GM19467 (cell line): ENCODE measurements around the gene ZNF496.
"Not testable (repeated sequence)": the region's sequence is repeated elsewhere in the genome, so short reads cannot be mapped to it uniquely, and the experiment has no call there.

Experiments used
- ATAC-seq: cut with Tn5 transposase; IDR thresholded peaks from one replicate; pipeline ENCODE4 v1.9.1; 2021; ENCODE audit warnings: mild to moderate bottlenecking, moderate library complexity; ENCODE audit not compliant: unreplicated experiment

The ZNF496 gene

GRCh38 chr1:247331525-247332214 is at the start of gene ZNF496:
TSS of gene ZNF496 (minus strand) at chr1:247331867. CDS start at chr1:247329578, 2,289 bp downstream.
- ATAC-seq: peak; percentile 55

- no peak for ATAC-seq
Observed at GRCh38 chr1:247378334-247379073, 46.8 kb upstream of the ZNF496 start.

GRCh38 chr1:247377656-247378055 is 46.0 kb upstream of the ZNF496 start:
- not testable (repeated sequence) for ATAC-seq

GRCh38 chr1:247376659-247377058 is 45.0 kb upstream of the ZNF496 start:
- ATAC-seq: no peak

- ATAC-seq: no peak
Observed at GRCh38 chr1:247375747-247376146, 44.1 kb upstream of the ZNF496 start.

GRCh38 chr1:247374651-247375334 is 43.1 kb upstream of the ZNF496 start:
- not testable (repeated sequence) for ATAC-seq

- peak; percentile 62 for ATAC-seq
Observed at GRCh38 chr1:247373721-247374141, 42.1 kb upstream of the ZNF496 start.

GRCh38 chr1:247371801-247372259 is 40.2 kb upstream of the ZNF496 start:
- ATAC-seq: no peak

- ATAC-seq: no peak
Observed at GRCh38 chr1:247370786-247371732, 39.4 kb upstream of the ZNF496 start.

- ATAC-seq: no peak
Observed at GRCh38 chr1:247368490-247369145, 37.0 kb upstream of the ZNF496 start.

GRCh38 chr1:247367786-247368422 is 36.2 kb upstream of the ZNF496 start:
- ATAC-seq: no peak

- no peak for ATAC-seq
Observed at GRCh38 chr1:247366926-247367645, 35.4 kb upstream of the ZNF496 start.

GRCh38 chr1:247366345-247366744 is 34.7 kb upstream of the ZNF496 start:
- ATAC-seq: not testable (repeated sequence)

- ATAC-seq: no peak
Observed at GRCh38 chr1:247365023-247365422, 33.4 kb upstream of the ZNF496 start.

- ATAC-seq: not testable (repeated sequence)
Observed at GRCh38 chr1:247363000-247363399, 31.3 kb upstream of the ZNF496 start.

GRCh38 chr1:247362153-247362552 is 30.5 kb upstream of the ZNF496 start:
- ATAC-seq: no peak

GRCh38 chr1:247360991-247361731 is 29.5 kb upstream of the ZNF496 start:
- ATAC-seq: no peak
